Activated naive CD8-positive, alpha-beta T cell treated with anti-CD3 and anti-CD28 coated beads, Interleukin-2, amount 50 U/mL, for 24 hours (primary cell): ENCODE measurements around the gene SLC25A24.
A peak's percentile ranks its signal among the peaks of the same experiment; 100 is the strongest.
"Not testable (repeated sequence)": the region's sequence is repeated elsewhere in the genome, so short reads cannot be mapped to it uniquely, and the experiment has no call there.

Experiments
- ATAC-seq: fragments of 150-1000 bp; cut with Tn5 transposase; one replicate; pipeline ENCODE4 v1.10.0; 2021
- DNase-seq: peaks from one replicate; pipeline ENCODE4 v3.0.0; 2021
- H3K27ac Mint-ChIP-seq: one replicate; pipeline ENCODE4 v1.8.0; 2021; ENCODE audit warnings: mild to moderate bottlenecking, mixed read lengths
- H3K27me3 Mint-ChIP-seq: one replicate; pipeline ENCODE4 v1.8.0; 2021; ENCODE audit warnings: mixed read lengths
- H3K36me3 Mint-ChIP-seq: one replicate; pipeline ENCODE4 v1.8.0; 2021; ENCODE audit warnings: low read depth, mixed read lengths
- H3K4me1 Mint-ChIP-seq: one replicate; pipeline ENCODE4 v1.8.0; 2021; ENCODE audit warnings: mixed read lengths
- H3K4me3 Mint-ChIP-seq: one replicate; pipeline ENCODE4 v1.8.0; 2021; ENCODE audit warnings: mild to moderate bottlenecking, moderate library complexity, mixed read lengths
- H3K9me3 Mint-ChIP-seq: one replicate; pipeline ENCODE4 v1.8.0; 2021; ENCODE audit warnings: mixed read lengths

SLC25A24 gene

GRCh38 chr1:108132367-108132766, 67.8 kb downstream of the SLC25A24 start:
- peaks cover 16% of the 10 kb centered on the region for H3K36me3 Mint-ChIP-seq
- not testable (repeated sequence) for H3K27me3 Mint-ChIP-seq, H3K4me3 Mint-ChIP-seq, H3K4me1 Mint-ChIP-seq, ATAC-seq, DNase-seq, H3K27ac Mint-ChIP-seq
- peaks cover 12% of the 10 kb centered on the region for H3K9me3 Mint-ChIP-seq

GRCh38 chr1:108131281-108131680, 68.9 kb downstream of the SLC25A24 start:
- H3K4me3 Mint-ChIP-seq, H3K27me3 Mint-ChIP-seq, DNase-seq, H3K27ac Mint-ChIP-seq, H3K4me1 Mint-ChIP-seq, ATAC-seq: not testable (repeated sequence)
- Mint-ChIP-seq H3K9me3 (peaks cover 12% of the 10 kb centered on the region), H3K36me3 (peaks cover 16% of the 10 kb centered on the region)

GRCh38 chr1:108130794-108131193, 69.3 kb downstream of the SLC25A24 start:
- H3K9me3 Mint-ChIP-seq = peaks cover 12% of the 10 kb centered on the region
- no peaks in the 10 kb centered on the region for H3K27me3 Mint-ChIP-seq
- ATAC-seq (no peak), DNase-seq (no peak)
- no peak overlapping the region for H3K27ac Mint-ChIP-seq
- H3K4me3 Mint-ChIP-seq = no peak overlapping the region
- peaks cover 16% of the 10 kb centered on the region for H3K36me3 Mint-ChIP-seq
- no peaks in the 10 kb centered on the region for H3K4me1 Mint-ChIP-seq

GRCh38 chr1:108129999-108130398, 70.1 kb downstream of the SLC25A24 start:
- Mint-ChIP-seq H3K27me3 (no peaks in the 10 kb centered on the region), H3K27ac (no peak overlapping the region), H3K4me3 (no peak overlapping the region), H3K36me3 (peaks cover 16% of the 10 kb centered on the region), H3K4me1 (peaks cover 6% of the 10 kb centered on the region), H3K9me3 (peaks cover 12% of the 10 kb centered on the region)
- ATAC-seq (no peak), DNase-seq (no peak)

- ATAC-seq = peak; percentile 91
- Mint-ChIP-seq H3K36me3 (no peaks in the 10 kb centered on the region), H3K4me3 (no peak overlapping the region), H3K9me3 (no peaks in the 10 kb centered on the region), H3K27ac (peak overlapping the region; percentile 70), H3K27me3 (no peaks in the 10 kb centered on the region), H3K4me1 (peaks cover 8% of the 10 kb centered on the region)
- peak; percentile 53 for DNase-seq
Observed at GRCh38 chr1:108125312-108126138, 74.6 kb downstream of the SLC25A24 start.

GRCh38 chr1:108124622-108125311, 75.4 kb downstream of the SLC25A24 start:
- Mint-ChIP-seq H3K27me3 (no peaks in the 10 kb centered on the region), H3K4me1 (peaks cover 8% of the 10 kb centered on the region), H3K36me3 (no peaks in the 10 kb centered on the region), H3K9me3 (no peaks in the 10 kb centered on the region), H3K27ac (peak overlapping the region; percentile 70), H3K4me3 (no peak overlapping the region)
- ATAC-seq (no peak), DNase-seq (no peak)

GRCh38 chr1:108124023-108124422, 76.1 kb downstream of the SLC25A24 start:
- ATAC-seq (no peak), DNase-seq (no peak)
- no peaks in the 10 kb centered on the region for H3K36me3 Mint-ChIP-seq
- no peaks in the 10 kb centered on the region for H3K9me3 Mint-ChIP-seq
- no peaks in the 10 kb centered on the region for H3K27me3 Mint-ChIP-seq
- H3K4me3 Mint-ChIP-seq = no peak overlapping the region
- H3K27ac Mint-ChIP-seq = no peak overlapping the region
- H3K4me1 Mint-ChIP-seq = peaks cover 8% of the 10 kb centered on the region

GRCh38 chr1:108121358-108122143, 78.6 kb downstream of the SLC25A24 start:
- peaks cover 20% of the 10 kb centered on the region for H3K4me1 Mint-ChIP-seq
- H3K27me3 Mint-ChIP-seq = no peaks in the 10 kb centered on the region
- DNase-seq = no peak
- H3K36me3 Mint-ChIP-seq = no peaks in the 10 kb centered on the region
- H3K9me3 Mint-ChIP-seq = no peaks in the 10 kb centered on the region
- no peak overlapping the region for H3K4me3 Mint-ChIP-seq
- no peak overlapping the region for H3K27ac Mint-ChIP-seq
- ATAC-seq = no peak

- Mint-ChIP-seq H3K27ac (no peak overlapping the region), H3K27me3 (no peaks in the 10 kb centered on the region), H3K4me1 (peaks cover 14% of the 10 kb centered on the region), H3K9me3 (no peaks in the 10 kb centered on the region), H3K4me3 (no peak overlapping the region), H3K36me3 (no peaks in the 10 kb centered on the region)
- ATAC-seq (no peak), DNase-seq (no peak)
Observed at GRCh38 chr1:108120163-108120562, 80.0 kb downstream of the SLC25A24 start.

- H3K4me1 Mint-ChIP-seq = peaks cover 14% of the 10 kb centered on the region
- H3K36me3 Mint-ChIP-seq = no peaks in the 10 kb centered on the region
- no peak overlapping the region for H3K27ac Mint-ChIP-seq
- no peak overlapping the region for H3K4me3 Mint-ChIP-seq
- H3K27me3 Mint-ChIP-seq = no peaks in the 10 kb centered on the region
- no peak for DNase-seq
- H3K9me3 Mint-ChIP-seq = no peaks in the 10 kb centered on the region
- no peak for ATAC-seq
Observed at GRCh38 chr1:108119500-108119899, 80.6 kb downstream of the SLC25A24 start.

GRCh38 chr1:108117945-108118902, 81.9 kb downstream of the SLC25A24 start:
- DNase-seq (no peak), ATAC-seq (peak; percentile 33)
- Mint-ChIP-seq H3K27me3 (no peaks in the 10 kb centered on the region), H3K4me1 (peaks cover 14% of the 10 kb centered on the region), H3K27ac (no peak overlapping the region), H3K9me3 (no peaks in the 10 kb centered on the region), H3K4me3 (no peak overlapping the region), H3K36me3 (no peaks in the 10 kb centered on the region)

GRCh38 chr1:108117237-108117636, 82.9 kb downstream of the SLC25A24 start:
- ATAC-seq (no peak), DNase-seq (no peak)
- peaks cover 12% of the 10 kb centered on the region for H3K4me1 Mint-ChIP-seq
- no peaks in the 10 kb centered on the region for H3K27me3 Mint-ChIP-seq
- H3K27ac Mint-ChIP-seq = no peak overlapping the region
- H3K36me3 Mint-ChIP-seq = no peaks in the 10 kb centered on the region
- H3K4me3 Mint-ChIP-seq = no peak overlapping the region
- no peaks in the 10 kb centered on the region for H3K9me3 Mint-ChIP-seq

GRCh38 chr1:108114033-108114599, 86.0 kb downstream of the SLC25A24 start:
- H3K9me3 Mint-ChIP-seq = no peaks in the 10 kb centered on the region
- H3K27me3 Mint-ChIP-seq = no peaks in the 10 kb centered on the region
- H3K27ac Mint-ChIP-seq = no peak overlapping the region
- no peak for DNase-seq
- no peak overlapping the region for H3K4me3 Mint-ChIP-seq
- peaks cover 12% of the 10 kb centered on the region for H3K4me1 Mint-ChIP-seq
- H3K36me3 Mint-ChIP-seq = no peaks in the 10 kb centered on the region
- no peak for ATAC-seq
